A549 (cell line): ENCODE data around the gene KRTAP4-12.
"Not testable (repeated sequence)": the region's sequence is repeated elsewhere in the genome, so short reads cannot be mapped to it uniquely, and the experiment has no call there.

ENCODE experiments used
- FOSL2 ChIP-seq, 2 experiments: fragments of 450-650 bp in 1 of 2; fragments of >200 bp in 1 of 2; sonication (Bioruptor Twin) in 1 of 2; formaldehyde crosslinking; IDR thresholded peaks; 2 replicates each; pipeline versions ENCODE4 v1.5.0 to v1.6.1; 2016 to 2020; ENCODE audit warnings: mild to moderate bottlenecking in 1 of 2, moderate library complexity in 1 of 2
- NPAS2 ChIP-seq: fragments of 250-450 bp; sonication (Bioruptor Pico); IDR thresholded peaks from 2 replicates; pipeline ENCODE4 v1.8.0; 2022; ENCODE audit warnings: mild to moderate bottlenecking, moderate library complexity, borderline replicate concordance
- RAD21 ChIP-seq, 2 experiments: fragments of >200 bp in 1 of 2; sonication (Bioruptor Twin) in 1 of 2; formaldehyde crosslinking in 1 of 2; IDR thresholded peaks in 1 of 2; conservative IDR thresholded peaks in 1 of 2; 2 replicates in 1 of 2; 3 replicates in 1 of 2; pipeline ENCODE4 v1.6.1; 2012 to 2018; ENCODE audit warnings: inconsistent platforms in 1 of 2
- REST ChIP-seq: fragments of 200-600 bp; sonication (generic); IDR thresholded peaks from 2 replicates; pipeline ENCODE4 v1.6.1; 2016; ENCODE audit warnings: antibody characterized with exemption, mild to moderate bottlenecking, moderate library complexity
- TF ChIP-seq, protein P1 (sequence below): fragments of >200 bp; sonication (Bioruptor Twin); formaldehyde crosslinking; IDR thresholded peaks from 3 replicates; pipeline ENCODE4 v1.5.1; 2016
- TF ChIP-seq, protein P2 (sequence below): IDR thresholded peaks from 2 replicates; pipeline ENCODE4 v1.6.1; 2012

- TF ChIP-seq RAD21 (conservative IDR thresholded peaks at IDR 0.05 in 1 of 2, IDR thresholded peaks at IDR 0.05 in 1 of 2); REST; FOSL2 (IDR thresholded peaks at IDR 0.05); FOSL2 (CRISPR knock-in tag; IDR thresholded peaks at IDR 0.05); NPAS2 (CRISPR knock-in tag): not testable (repeated sequence)
- TF ChIP-seq, protein P1, sequence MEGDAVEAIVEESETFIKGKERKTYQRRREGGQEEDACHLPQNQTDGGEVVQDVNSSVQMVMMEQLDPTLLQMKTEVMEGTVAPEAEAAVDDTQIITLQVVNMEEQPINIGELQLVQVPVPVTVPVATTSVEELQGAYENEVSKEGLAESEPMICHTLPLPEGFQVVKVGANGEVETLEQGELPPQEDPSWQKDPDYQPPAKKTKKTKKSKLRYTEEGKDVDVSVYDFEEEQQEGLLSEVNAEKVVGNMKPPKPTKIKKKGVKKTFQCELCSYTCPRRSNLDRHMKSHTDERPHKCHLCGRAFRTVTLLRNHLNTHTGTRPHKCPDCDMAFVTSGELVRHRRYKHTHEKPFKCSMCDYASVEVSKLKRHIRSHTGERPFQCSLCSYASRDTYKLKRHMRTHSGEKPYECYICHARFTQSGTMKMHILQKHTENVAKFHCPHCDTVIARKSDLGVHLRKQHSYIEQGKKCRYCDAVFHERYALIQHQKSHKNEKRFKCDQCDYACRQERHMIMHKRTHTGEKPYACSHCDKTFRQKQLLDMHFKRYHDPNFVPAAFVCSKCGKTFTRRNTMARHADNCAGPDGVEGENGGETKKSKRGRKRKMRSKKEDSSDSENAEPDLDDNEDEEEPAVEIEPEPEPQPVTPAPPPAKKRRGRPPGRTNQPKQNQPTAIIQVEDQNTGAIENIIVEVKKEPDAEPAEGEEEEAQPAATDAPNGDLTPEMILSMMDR = not testable (repeated sequence)
- TF ChIP-seq, protein P2, sequence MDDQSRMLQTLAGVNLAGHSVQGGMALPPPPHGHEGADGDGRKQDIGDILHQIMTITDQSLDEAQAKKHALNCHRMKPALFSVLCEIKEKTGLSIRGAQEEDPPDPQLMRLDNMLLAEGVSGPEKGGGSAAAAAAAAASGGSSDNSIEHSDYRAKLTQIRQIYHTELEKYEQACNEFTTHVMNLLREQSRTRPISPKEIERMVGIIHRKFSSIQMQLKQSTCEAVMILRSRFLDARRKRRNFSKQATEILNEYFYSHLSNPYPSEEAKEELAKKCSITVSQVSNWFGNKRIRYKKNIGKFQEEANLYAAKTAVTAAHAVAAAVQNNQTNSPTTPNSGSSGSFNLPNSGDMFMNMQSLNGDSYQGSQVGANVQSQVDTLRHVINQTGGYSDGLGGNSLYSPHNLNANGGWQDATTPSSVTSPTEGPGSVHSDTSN = not testable (repeated sequence)
Measured at GRCh38 chr17:41088760-41089352, 35.1 kb downstream of the KRTAP4-12 start.
